SU-DHL-6 (cell line): ENCODE measurements around the gene PINK1.

Source experiments
- H2AFZ ChIP-seq: fragments of 200-600 bp; sonication (generic); 2 replicates; pipeline ENCODE4 v1.6.1; 2014; ENCODE audit warnings: low read depth, mild to moderate bottlenecking, moderate library complexity, mixed read lengths, antibody characterized with exemption, low read length; ENCODE audit not compliant: severe bottlenecking
- H3F3A ChIP-seq: fragments of 200-600 bp; shearing (Covaris generic); 2 replicates; pipeline ENCODE4 v1.6.0; 2016; ENCODE audit warnings: antibody characterized with exemption, mild to moderate bottlenecking; ENCODE audit not compliant: insufficient read depth
- H3K27ac ChIP-seq: fragments of 200-600 bp; sonication (generic); 2 replicates; pipeline ENCODE4 v1.5.1; 2016; ENCODE audit warnings: low read depth, mild to moderate bottlenecking, low read length, moderate library complexity, mixed read lengths
- H3K27me3 ChIP-seq: fragments of 200-600 bp; sonication (generic), shearing (Covaris generic); 2 replicates; pipeline ENCODE4 v1.6.0; 2014; ENCODE audit warnings: mild to moderate bottlenecking, low read length
- H3K36me3 ChIP-seq: fragments of 200-600 bp; sonication (generic); 2 replicates; pipeline ENCODE4 v1.6.1; 2014; ENCODE audit warnings: mild to moderate bottlenecking, low read length, mixed read lengths
- H3K4me2 ChIP-seq: fragments of 300-600, 200-600 bp; shearing (Covaris generic), sonication (generic); 2 replicates; pipeline ENCODE4 v1.6.0; 2014; ENCODE audit warnings: low read length, low read depth, mild to moderate bottlenecking; ENCODE audit not compliant: poor library complexity, severe bottlenecking
- H3K4me3 ChIP-seq: fragments of 200-600 bp; sonication (generic); 2 replicates; pipeline ENCODE4 v1.5.1; 2014; ENCODE audit warnings: antibody characterized with exemption, low read length, mild to moderate bottlenecking, mixed read lengths; ENCODE audit not compliant: insufficient read depth, poor library complexity, severe bottlenecking
- H3K79me2 ChIP-seq: fragments of 200-600 bp; sonication (generic); 2 replicates; pipeline ENCODE4 v1.6.1; 2014; ENCODE audit warnings: mild to moderate bottlenecking, low read length, moderate library complexity; ENCODE audit not compliant: insufficient read depth
- H3K9ac ChIP-seq: fragments of 200-600 bp; sonication (generic); 2 replicates; pipeline ENCODE4 v1.7.0; 2014; ENCODE audit warnings: mild to moderate bottlenecking, low read length
- H3K9me2 ChIP-seq: fragments of 200-600 bp; sonication (generic); replicated peaks from 2 replicates; pipeline ENCODE4 v1.6.1; 2014; ENCODE audit warnings: low read length; ENCODE audit not compliant: insufficient read depth
- H3K9me3 ChIP-seq: fragments of 200-600 bp; sonication (generic); 2 replicates; pipeline ENCODE4 v1.6.1; 2014; ENCODE audit warnings: low read length, mixed read lengths; ENCODE audit not compliant: insufficient read depth
- H4K20me1 ChIP-seq: fragments of 200-600 bp; sonication (generic); 2 replicates; pipeline ENCODE4 v1.6.1; 2014; ENCODE audit warnings: low read depth, mild to moderate bottlenecking, antibody characterized with exemption, low read length, moderate library complexity, mixed read lengths
- EZH2phosphoT487 ChIP-seq: fragments of 200-600 bp; sonication (generic), shearing (Covaris generic); conservative IDR thresholded peaks from 2 replicates; pipeline ENCODE4 v1.6.1; 2018; ENCODE audit warnings: mild to moderate bottlenecking, antibody characterized with exemption, low read length, moderate library complexity, mixed read lengths
- TF ChIP-seq, protein P1 (sequence below): fragments of 200-600 bp; sonication (generic); IDR thresholded peaks from one replicate; pipeline ENCODE4 v1.5.1; 2017; ENCODE audit warnings: antibody characterized with exemption, mild to moderate bottlenecking, low read length, moderate library complexity; ENCODE audit not compliant: insufficient read depth, poor library complexity, severe bottlenecking

PINK1 gene

DNA sequence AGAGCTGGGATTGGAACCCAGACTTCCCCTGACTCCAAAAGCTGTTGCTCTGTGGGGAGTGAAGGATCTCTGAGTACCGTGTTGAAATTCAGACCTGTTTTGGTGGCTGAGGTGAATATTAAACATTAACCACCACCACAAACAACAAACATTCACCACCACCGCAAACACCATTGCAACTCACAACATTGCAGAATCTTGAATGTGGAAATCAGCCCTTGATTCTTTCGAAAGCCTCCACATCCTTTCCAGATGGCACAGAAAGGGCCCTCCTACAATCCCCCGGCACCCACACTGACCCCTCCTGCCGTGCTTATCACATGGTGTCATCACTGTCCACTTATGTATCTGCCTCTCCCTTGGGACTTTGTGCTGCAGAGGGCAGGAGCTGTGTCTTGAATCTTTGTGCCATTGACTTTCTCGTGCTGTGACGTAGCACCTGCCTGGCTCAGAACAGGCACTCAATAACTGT, 42.9 kb upstream of the PINK1 start:
- no peak overlapping the region for H2AFZ ChIP-seq
- no peak overlapping the region for H3K4me2 ChIP-seq

DNA sequence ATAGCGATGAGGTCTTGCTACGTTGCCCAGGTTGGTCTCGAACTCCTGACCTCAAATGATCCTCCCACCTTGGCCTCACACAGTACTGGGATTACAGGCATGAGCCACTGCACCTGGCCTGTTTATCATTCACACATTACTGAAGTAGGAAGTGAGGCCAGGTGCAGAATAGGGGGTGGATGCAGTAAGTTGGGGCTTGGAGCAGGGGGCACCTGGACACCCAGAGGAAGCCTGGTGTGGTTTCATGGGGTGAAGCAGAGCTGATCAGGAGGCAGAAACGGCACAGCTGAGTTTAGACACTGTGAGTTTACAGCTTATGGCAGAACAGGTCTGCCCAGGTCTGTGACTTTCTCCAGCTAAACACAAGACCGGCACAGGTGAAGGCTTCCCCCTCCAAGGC, 39.5 kb upstream of the PINK1 start:
- Histone ChIP-seq H3K36me3 (no peaks in the 10 kb centered on the region), H3K4me2 (no peak overlapping the region), H3K9ac (no peak overlapping the region), H3K9me2 (no peaks in the 10 kb centered on the region), H3K9me3 (no peaks in the 10 kb centered on the region), H2AFZ (no peak overlapping the region), H4K20me1 (no peaks in the 10 kb centered on the region), H3F3A (no peaks in the 10 kb centered on the region), H3K79me2 (no peaks in the 10 kb centered on the region), H3K27ac (no peak overlapping the region), H3K4me3 (no peak overlapping the region), H3K27me3 (no peaks in the 10 kb centered on the region)
- no peak for TF ChIP-seq EZH2phosphoT487
- TF ChIP-seq, protein P1, sequence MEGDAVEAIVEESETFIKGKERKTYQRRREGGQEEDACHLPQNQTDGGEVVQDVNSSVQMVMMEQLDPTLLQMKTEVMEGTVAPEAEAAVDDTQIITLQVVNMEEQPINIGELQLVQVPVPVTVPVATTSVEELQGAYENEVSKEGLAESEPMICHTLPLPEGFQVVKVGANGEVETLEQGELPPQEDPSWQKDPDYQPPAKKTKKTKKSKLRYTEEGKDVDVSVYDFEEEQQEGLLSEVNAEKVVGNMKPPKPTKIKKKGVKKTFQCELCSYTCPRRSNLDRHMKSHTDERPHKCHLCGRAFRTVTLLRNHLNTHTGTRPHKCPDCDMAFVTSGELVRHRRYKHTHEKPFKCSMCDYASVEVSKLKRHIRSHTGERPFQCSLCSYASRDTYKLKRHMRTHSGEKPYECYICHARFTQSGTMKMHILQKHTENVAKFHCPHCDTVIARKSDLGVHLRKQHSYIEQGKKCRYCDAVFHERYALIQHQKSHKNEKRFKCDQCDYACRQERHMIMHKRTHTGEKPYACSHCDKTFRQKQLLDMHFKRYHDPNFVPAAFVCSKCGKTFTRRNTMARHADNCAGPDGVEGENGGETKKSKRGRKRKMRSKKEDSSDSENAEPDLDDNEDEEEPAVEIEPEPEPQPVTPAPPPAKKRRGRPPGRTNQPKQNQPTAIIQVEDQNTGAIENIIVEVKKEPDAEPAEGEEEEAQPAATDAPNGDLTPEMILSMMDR, result no peak

More for the DNA sequence above, 42.9 kb upstream of the PINK1 start:
- Histone ChIP-seq H3F3A (no peaks in the 10 kb centered on the region), H3K9me3 (no peaks in the 10 kb centered on the region), H4K20me1 (no peaks in the 10 kb centered on the region), H3K27me3 (no peaks in the 10 kb centered on the region), H3K4me3 (no peak overlapping the region), H3K79me2 (no peaks in the 10 kb centered on the region), H3K27ac (no peak overlapping the region), H3K36me3 (no peaks in the 10 kb centered on the region), H3K9ac (no peak overlapping the region), H3K9me2 (no peaks in the 10 kb centered on the region)
- no peak for TF ChIP-seq EZH2phosphoT487
- TF ChIP-seq, protein P1, result no peak

DNA sequence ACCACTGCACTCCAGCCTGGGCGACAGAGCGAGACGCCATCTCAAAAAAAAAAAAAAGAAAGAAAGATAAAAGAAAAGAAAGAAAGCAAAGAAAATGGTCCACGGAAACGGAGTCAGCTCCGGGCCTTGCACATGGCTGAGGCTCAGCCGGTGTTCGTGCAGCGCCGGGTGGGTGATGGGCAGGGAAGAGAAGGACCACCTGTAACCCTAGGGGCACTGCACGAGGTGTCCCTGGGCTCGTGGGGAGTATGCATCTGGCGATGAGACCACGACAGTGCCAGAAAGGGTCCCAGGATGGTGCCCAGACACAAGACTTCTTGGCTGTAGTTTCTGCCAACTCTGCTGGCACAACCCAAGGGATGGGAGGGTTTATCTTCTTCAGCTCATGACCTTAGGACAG, 38.5 kb upstream of the PINK1 start:
- no peak for TF ChIP-seq EZH2phosphoT487
- TF ChIP-seq, protein P1, result no peak
- H3K9me2 ChIP-seq, result no peaks in the 10 kb centered on the region
- H3F3A ChIP-seq, result no peaks in the 10 kb centered on the region
- no peak overlapping the region for H3K27ac ChIP-seq
- no peak overlapping the region for H3K4me3 ChIP-seq
- no peaks in the 10 kb centered on the region for H4K20me1 ChIP-seq
- H3K9me3 ChIP-seq, result no peaks in the 10 kb centered on the region
- no peak overlapping the region for H3K4me2 ChIP-seq
- no peaks in the 10 kb centered on the region for H3K27me3 ChIP-seq
- no peak overlapping the region for H2AFZ ChIP-seq
- no peaks in the 10 kb centered on the region for H3K79me2 ChIP-seq
- no peaks in the 10 kb centered on the region for H3K36me3 ChIP-seq
- H3K9ac ChIP-seq, result no peak overlapping the region

DNA sequence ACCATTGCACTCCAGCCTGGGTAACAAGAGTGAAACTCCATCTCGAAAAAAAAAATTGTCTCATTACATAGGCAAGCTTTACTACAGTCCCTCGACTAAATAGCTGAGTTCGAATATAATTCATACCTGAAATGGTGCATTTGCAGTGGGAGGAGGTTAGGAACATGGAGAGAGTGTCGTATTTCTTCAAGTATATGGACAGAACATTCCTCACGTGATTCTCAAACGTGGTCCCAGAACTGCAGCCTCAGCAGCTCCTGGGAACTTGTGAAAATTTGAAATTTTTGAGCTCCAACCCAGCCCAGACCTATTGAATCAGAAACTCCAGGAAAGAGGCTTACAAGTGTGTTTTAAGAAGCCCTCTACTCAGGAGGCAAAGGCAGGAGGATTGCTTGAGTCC, 37.2 kb upstream of the PINK1 start:
- no peak overlapping the region for H3K9ac ChIP-seq
- no peak overlapping the region for H3K27ac ChIP-seq
- H3K4me3 ChIP-seq, result no peak overlapping the region
- no peak overlapping the region for H2AFZ ChIP-seq
- no peak for TF ChIP-seq EZH2phosphoT487
- TF ChIP-seq, protein P1, result no peak
- no peaks in the 10 kb centered on the region for H3K9me3 ChIP-seq
- no peaks in the 10 kb centered on the region for H3K27me3 ChIP-seq
- H3K9me2 ChIP-seq, result no peaks in the 10 kb centered on the region
- no peaks in the 10 kb centered on the region for H3F3A ChIP-seq
- H3K4me2 ChIP-seq, result no peak overlapping the region
- no peaks in the 10 kb centered on the region for H4K20me1 ChIP-seq
- no peaks in the 10 kb centered on the region for H3K79me2 ChIP-seq
- no peaks in the 10 kb centered on the region for H3K36me3 ChIP-seq
